Pancreas (tissue), 10 donors: ENCODE data around the gene MAPKAPK2. TPM values are rescaled to one million over a fixed set of nuclear protein-coding genes. Genes with fewer than 3 reads are reported as not detected.

Experiments
- ATAC-seq, 4 donors: fragments of 200-7000 bp; cut with Tn5 transposase; one replicate each; pipeline versions ENCODE4 v1.8.0 to v1.9.1; 2020; ENCODE audit warnings: mild to moderate bottlenecking in 4 of 4, moderate library complexity in 4 of 4
- DNase-seq, 6 donors: peaks; one replicate each; pipeline ENCODE4 v3.0.0-alpha.2; 2020
- FAIRE-seq: peaks from 2 replicates; lab custom pipeline; 2012; peaks lifted over from hg19 to GRCh38; lab: Jason Lieb, UNC
- H3K27ac ChIP-seq, 4 donors: fragments of 200-600 bp; sonication (generic); 1 replicate in 3 of 4; 2 replicates in 1 of 4; pipeline versions ENCODE4 v1.5.0 to v1.8.0; 2020
- H3K27me3 ChIP-seq, 4 donors: fragments of 200-600 bp; one replicate each; pipeline ENCODE4 v1.8.0; 2021
- H3K36me3 ChIP-seq, 3 donors: fragments of 200-600 bp; sonication (generic) in 1 of 3; one replicate each; pipeline versions ENCODE4 v1.5.0 to v1.8.0; 2020 to 2021
- H3K4me1 ChIP-seq, 3 donors: fragments of 200-600 bp; one replicate each; pipeline ENCODE4 v1.8.0; 2021
- H3K4me3 ChIP-seq, 4 donors: fragments of 200-600 bp; sonication (generic) in 2 of 4; one replicate each; pipeline versions ENCODE4 v1.5.0 to v1.8.0; 2020 to 2021
- H3K9me3 ChIP-seq, 4 donors: fragments of 200-600 bp; one replicate each; pipeline ENCODE4 v1.8.0; 2021
- CTCF ChIP-seq, 4 donors: fragments of 200-600 bp; sonication (generic) in 3 of 4; IDR thresholded peaks; one replicate each; pipeline versions ENCODE4 v1.5.0 to v1.8.0; 2021; ENCODE audit warnings: antibody characterized with exemption in 4 of 4
- WGBS, 2 donors: extraction: QIAGEN DNeasy Blood & Tissue Kit; methylation state at CpG; one replicate each; pipeline ENCODE4 v1.1.7; 2013; 5-methylcytosine and 5-hydroxymethylcytosine counted together
- intact Hi-C, 3 donors: fragments of 100-400 bp; cut with DNase I; formaldehyde crosslinking; loops; one replicate each; pipeline versions ENCODE4 v1.11.1 to v1.14.2; 2022
- polyA plus RNA-seq, 2 donors: library from polyadenylated mRNA; stranded (reverse); fragments of 200-250 nt; gene quantifications; one replicate each; pipeline ENCODE4 v1.2.3, GENCODE V29; 2013
- total RNA-seq, 6 donors: library from RNA; stranded (reverse); fragmentation: NEBNext Ultra II Directional in 4 of 6; extraction: Animal tissue kit (Norgen Biotek cat#: 25700) in 4 of 6; gene quantifications; one replicate each; pipeline versions ENCODE4 v1.2.1 to v1.2.4, GENCODE V29; 2021 to 2023
- donor health status: healthy with polysubstance abuse.
- donor health status: DM: no; HTN: no; CAD: no; lungs with moderate emphysema.
- donor health status: DM: no; HTN: no; CAD: no.
- donor health status: control.
- donor health status: control.
- donor health status: Bipolar disorder and iron deficiency.
- donor health status: DM: yes; HTN: yes; CAD: no.
- donor health status: DM: no; HTN: no; CAD: no.
- donor health status: DM: no; HTN: no; CAD: no.
- donor health status: DM: yes; HTN: yes; CAD: no.

MAPKAPK2 gene
- total and polyA plus RNA-seq, 8 donors: 28.3 to 55.7 (median 35.1) TPM

DNA sequence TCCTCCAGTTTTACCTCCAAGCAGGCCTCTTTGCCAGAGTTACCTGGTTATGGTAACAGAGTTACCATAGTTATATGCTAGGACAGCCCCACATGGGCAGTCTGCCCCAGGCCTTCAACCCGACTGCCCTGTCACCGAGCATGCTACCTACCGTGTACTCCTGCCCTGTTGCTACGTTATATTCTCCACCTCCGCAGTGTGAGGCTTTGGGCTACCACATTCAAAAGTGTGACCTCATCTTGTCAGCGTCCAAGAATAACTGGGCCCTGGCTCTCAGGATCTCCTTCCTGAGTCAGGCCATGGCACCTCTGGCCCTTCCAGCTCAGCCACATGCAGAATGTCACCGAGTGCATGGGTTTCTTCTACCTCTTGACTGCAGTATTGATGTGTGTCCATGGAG lies 8.9 kb downstream of the MAPKAPK2 start:
- Histone ChIP-seq H3K9me3 (no peaks in the 10 kb centered on the region), H3K27ac (peak overlapping the region; percentile 35 to 69 (median 54)), H3K4me3 (no peak overlapping the region), H3K4me1 (peaks cover 50 to 60% (median 57%) of the 10 kb centered on the region in 3 donors), H3K36me3 (no peaks in the 10 kb centered on the region), H3K27me3 (no peaks in the 10 kb centered on the region)
- DNase-seq (peak in 1 of 6 donors; percentile 34), FAIRE-seq (no peak), ATAC-seq (peak; percentile 18 to 36 (median 25))
- 53 to 69% methylated on average over 7 of the region's 7 CpGs for WGBS, 2 donors
- intact Hi-C loops: no loop called here
- no peak for TF ChIP-seq CTCF (IDR thresholded peaks at IDR 0.05)

DNA sequence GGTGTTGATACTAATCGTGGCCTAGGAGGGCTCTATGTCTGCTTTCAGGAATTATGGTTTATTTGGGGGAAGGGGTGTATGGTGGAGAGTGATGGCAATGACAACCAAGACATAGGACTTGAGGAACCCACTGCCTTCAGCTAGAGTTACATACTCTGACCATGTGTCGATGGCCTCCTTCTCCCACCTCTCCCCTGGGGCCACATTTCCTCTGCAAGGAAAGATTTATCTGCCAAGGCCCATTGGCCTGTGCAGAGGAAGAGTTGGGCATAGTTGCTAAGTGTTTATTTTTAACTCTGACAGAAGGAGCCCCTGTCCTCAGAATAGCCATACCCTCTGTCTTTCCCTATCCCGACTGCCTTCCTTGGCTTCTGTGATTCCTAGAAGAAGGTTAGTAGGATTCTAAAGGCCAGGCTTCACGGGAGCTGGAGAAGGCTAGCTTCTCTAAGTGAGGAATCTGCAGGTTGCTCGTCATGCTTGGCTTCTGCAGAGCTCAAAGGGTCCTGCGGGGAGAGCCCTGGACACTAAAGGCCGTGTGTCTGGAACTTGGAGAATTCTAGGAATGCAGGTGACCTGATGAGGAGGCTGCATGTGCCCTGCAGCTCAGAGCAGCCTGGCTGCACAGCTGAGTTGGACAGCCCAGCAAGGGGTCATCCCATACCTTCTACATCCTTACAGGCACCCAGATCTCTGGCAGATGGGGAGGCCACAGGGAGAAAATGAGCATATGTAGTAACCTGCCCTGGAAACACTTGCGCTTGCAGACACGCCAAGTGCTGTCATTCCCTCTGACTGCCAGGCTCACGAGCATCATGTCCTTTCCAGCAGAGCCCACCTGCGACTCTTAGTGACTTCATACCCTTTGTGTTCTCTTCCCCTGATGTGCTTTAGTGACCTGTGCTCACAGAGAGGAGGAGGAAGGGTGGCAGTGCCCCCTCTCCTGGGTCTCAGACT lies 9.7 kb downstream of the MAPKAPK2 start:
- FAIRE-seq (no peak), ATAC-seq (no peak), DNase-seq (no peak)
- intact Hi-C loops: no loop called here
- no peaks in the 10 kb centered on the region for H3K27me3 ChIP-seq
- TF ChIP-seq CTCF (IDR thresholded peaks at IDR 0.05): no peak
- no peaks in the 10 kb centered on the region for H3K36me3 ChIP-seq
- H3K27ac ChIP-seq: peak overlapping the region in 3 of 4 donors; percentile 35 to 64 (median 44)
- no peaks in the 10 kb centered on the region for H3K9me3 ChIP-seq
- WGBS, 2 donors: 67 to 68% methylated on average over 11 of the region's 11 CpGs
- H3K4me1 ChIP-seq: peaks cover 47 to 62% (median 51%) of the 10 kb centered on the region in 3 donors
- H3K4me3 ChIP-seq: no peak overlapping the region

- no peak for TF ChIP-seq CTCF (IDR thresholded peaks at IDR 0.05)
- Histone ChIP-seq H3K36me3 (no peaks in the 10 kb centered on the region), H3K27ac (no peak overlapping the region), H3K4me3 (no peak overlapping the region), H3K9me3 (no peaks in the 10 kb centered on the region), H3K4me1 (peaks cover 39 to 64% (median 47%) of the 10 kb centered on the region in 3 donors), H3K27me3 (no peaks in the 10 kb centered on the region)
- intact Hi-C loops: no loop called here
- WGBS, 2 donors: 74 to 77% methylated on average over 9 of the region's 9 CpGs
- no peak for FAIRE-seq
- ATAC-seq: no peak
- no peak for DNase-seq
Observed at GRCh38 chr1:206695733-206696132, 11.0 kb downstream of the MAPKAPK2 start.

DNA sequence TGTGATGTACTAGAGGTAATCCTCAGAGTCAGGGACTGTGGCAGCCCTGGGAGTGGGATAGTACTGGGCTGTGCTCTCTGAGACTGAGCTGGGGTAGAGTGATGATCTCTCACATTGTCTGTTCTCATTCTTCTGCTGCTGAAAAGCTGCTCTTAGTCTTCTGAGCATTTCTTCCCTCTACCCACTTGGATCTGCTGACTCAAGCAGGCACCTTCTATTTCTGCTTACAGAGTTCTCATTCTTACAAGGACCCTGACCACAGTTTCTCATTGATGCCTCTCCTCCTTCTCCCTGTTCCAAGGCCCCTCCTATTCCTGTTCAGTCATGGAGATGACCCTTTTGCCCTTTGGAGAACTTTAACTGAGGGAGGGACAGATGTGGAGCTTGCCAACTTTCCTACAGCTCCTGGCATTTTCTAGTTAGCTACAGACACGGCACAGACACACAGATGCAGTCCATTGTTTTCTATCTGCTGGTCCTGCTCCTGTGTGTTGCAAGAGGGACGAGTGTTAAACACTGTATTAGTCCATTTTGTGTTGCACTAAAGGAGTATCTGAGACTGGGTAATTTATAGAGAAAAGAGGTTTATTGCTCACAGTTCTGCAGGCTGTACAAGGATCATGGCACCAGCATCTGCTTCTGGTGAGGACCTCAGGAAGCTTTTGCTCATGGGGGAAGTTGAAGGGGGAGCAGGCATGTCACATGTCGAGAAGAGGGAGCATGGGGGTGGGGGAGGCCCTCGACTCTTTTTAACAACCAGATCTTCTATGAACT lies 12.3 kb downstream of the MAPKAPK2 start:
- 58 to 67% methylated on average over 4 of the region's 4 CpGs for WGBS, 2 donors
- no peaks in the 10 kb centered on the region for H3K36me3 ChIP-seq
- no peaks in the 10 kb centered on the region for H3K27me3 ChIP-seq
- no peaks in the 10 kb centered on the region for H3K9me3 ChIP-seq
- DNase-seq: no peak
- no peak overlapping the region for H3K4me3 ChIP-seq
- no peak overlapping the region for H3K27ac ChIP-seq
- intact Hi-C loops: no loop called here
- peaks cover 32 to 53% (median 40%) of the 10 kb centered on the region in 3 donors for H3K4me1 ChIP-seq
- ATAC-seq: no peak
- no peak for FAIRE-seq
- no peak for TF ChIP-seq CTCF (IDR thresholded peaks at IDR 0.05)
